Suprapubic skin (tissue), 4 donors: ENCODE results near the gene ECT2.

ENCODE experiments used
- EP300 ChIP-seq: sonication (generic); formaldehyde crosslinking; IDR thresholded peaks from one replicate; pipeline ENCODE4 v1.6.1; 2017; ENCODE audit warnings: antibody characterized with exemption
- POLR2A ChIP-seq, 2 donors: fragments of 450-650 bp; IDR thresholded peaks; one replicate each; pipeline ENCODE4 v1.6.1; 2017; ENCODE audit warnings: antibody characterized with exemption in 2 of 2, mild to moderate bottlenecking in 2 of 2, moderate library complexity in 2 of 2
- POLR2AphosphoS5 ChIP-seq, 3 donors: sonication (generic); formaldehyde crosslinking; IDR thresholded peaks; one replicate each; pipeline ENCODE4 v1.6.1; 2017; ENCODE audit warnings: antibody characterized with exemption in 3 of 3
- TF ChIP-seq, protein P1 (sequence below), 2 donors: fragments of 200-600 bp in 1 of 2; fragments of 450-650 bp in 1 of 2; sonication (generic) in 1 of 2; IDR thresholded peaks; one replicate each; pipeline ENCODE4 v1.5.1; 2016 to 2019; ENCODE audit warnings: antibody characterized with exemption in 2 of 2, mild to moderate bottlenecking in 1 of 2, moderate library complexity in 1 of 2

DNA sequence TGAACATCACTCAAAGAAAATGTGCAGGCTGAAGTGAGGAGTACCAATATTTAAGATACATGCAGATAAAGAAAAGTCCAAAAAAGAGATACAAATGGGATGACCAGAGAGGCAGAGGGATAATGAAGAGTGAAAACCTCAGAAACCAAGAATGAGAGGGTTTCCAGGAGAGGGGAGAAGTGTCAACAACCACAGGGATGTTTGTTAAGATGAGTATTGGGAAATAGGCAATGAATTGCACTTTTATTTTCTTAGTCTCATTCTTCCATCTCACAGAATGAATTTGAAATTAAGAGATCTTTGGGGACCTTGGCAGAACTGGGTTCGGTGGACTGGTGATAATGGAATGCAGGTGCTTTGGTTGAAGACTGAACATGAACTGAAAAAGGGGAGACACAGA lies 102.5 kb downstream of the ECT2 start:
- TF ChIP-seq EP300 = no peak
- no peak for TF ChIP-seq POLR2A (IDR thresholded peaks at IDR 0.05)
- TF ChIP-seq, protein P1, sequence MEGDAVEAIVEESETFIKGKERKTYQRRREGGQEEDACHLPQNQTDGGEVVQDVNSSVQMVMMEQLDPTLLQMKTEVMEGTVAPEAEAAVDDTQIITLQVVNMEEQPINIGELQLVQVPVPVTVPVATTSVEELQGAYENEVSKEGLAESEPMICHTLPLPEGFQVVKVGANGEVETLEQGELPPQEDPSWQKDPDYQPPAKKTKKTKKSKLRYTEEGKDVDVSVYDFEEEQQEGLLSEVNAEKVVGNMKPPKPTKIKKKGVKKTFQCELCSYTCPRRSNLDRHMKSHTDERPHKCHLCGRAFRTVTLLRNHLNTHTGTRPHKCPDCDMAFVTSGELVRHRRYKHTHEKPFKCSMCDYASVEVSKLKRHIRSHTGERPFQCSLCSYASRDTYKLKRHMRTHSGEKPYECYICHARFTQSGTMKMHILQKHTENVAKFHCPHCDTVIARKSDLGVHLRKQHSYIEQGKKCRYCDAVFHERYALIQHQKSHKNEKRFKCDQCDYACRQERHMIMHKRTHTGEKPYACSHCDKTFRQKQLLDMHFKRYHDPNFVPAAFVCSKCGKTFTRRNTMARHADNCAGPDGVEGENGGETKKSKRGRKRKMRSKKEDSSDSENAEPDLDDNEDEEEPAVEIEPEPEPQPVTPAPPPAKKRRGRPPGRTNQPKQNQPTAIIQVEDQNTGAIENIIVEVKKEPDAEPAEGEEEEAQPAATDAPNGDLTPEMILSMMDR (IDR thresholded peaks at IDR 0.05) = no peak
- no peak for TF ChIP-seq POLR2AphosphoS5 (IDR thresholded peaks at IDR 0.05)
